Uterus (tissue), 4 donors: ENCODE results near the gene BET1L. TPM values are rescaled to one million over a fixed set of nuclear protein-coding genes. Genes with fewer than 3 reads are reported as not detected.
"Not testable (repeated sequence)": the region's sequence is repeated elsewhere in the genome, so short reads cannot be mapped to it uniquely, and the experiment has no call there.

Experiments used
- DNase-seq, 2 donors: peaks; one replicate each; pipeline ENCODE4 v3.0.0-alpha.2; 2019 to 2020
- H3K27ac ChIP-seq, 2 donors: fragments of 200-600 bp; sonication (generic); 1 replicate in 1 of 2; 2 replicates in 1 of 2; pipeline ENCODE4 v1.5.1; 2016 to 2018
- H3K27me3 ChIP-seq, 2 donors: fragments of 200-600 bp; sonication (generic); one replicate each; pipeline ENCODE4 v1.5.1; 2018 to 2019; ENCODE audit warnings: control low read depth in 1 of 2
- H3K36me3 ChIP-seq, 2 donors: fragments of 200-600 bp; sonication (generic); one replicate each; pipeline ENCODE4 v1.5.1; 2019; ENCODE audit warnings: control low read depth in 1 of 2
- H3K4me1 ChIP-seq, 2 donors: fragments of 200-600 bp; sonication (generic); one replicate each; pipeline ENCODE4 v1.5.1; 2018 to 2019; ENCODE audit warnings: control low read depth in 1 of 2
- H3K4me3 ChIP-seq, 2 donors: fragments of 200-600 bp; sonication (generic); 1 replicate in 1 of 2; 2 replicates in 1 of 2; pipeline ENCODE4 v1.5.1; 2018 to 2019; ENCODE audit warnings: mild to moderate bottlenecking in 1 of 2
- H3K9me3 ChIP-seq, 2 donors: fragments of 200-600 bp; sonication (generic); one replicate each; pipeline ENCODE4 v1.5.1; 2019; ENCODE audit warnings: control low read depth in 1 of 2
- intact Hi-C: fragments of 100-400 bp; cut with DNase I; formaldehyde crosslinking; loops from one replicate; pipeline ENCODE4 v1.15.1; 2023; ENCODE audit warnings: low total_unique reads
- small RNA-seq: library from RNA; depleted of rRNA; stranded (forward); fragments of <200 nt; gene quantifications from one replicate; pipeline ENCODE3, GENCODE V24; 2016
- total RNA-seq, 4 donors: library from RNA; depleted of rRNA in 3 of 4; stranded (reverse); fragments of >200 nt in 3 of 4; gene quantifications; one replicate each; pipeline versions ENCODE4 v1.1.0 to v1.2.4, GENCODE V29; 2014 to 2023
- TF ChIP-seq, protein P1 (sequence below), 4 experiments: fragments of 200-600 bp in 2 of 4; fragments of 450-650 bp in 2 of 4; sonication (generic) in 2 of 4; IDR thresholded peaks; one replicate each; pipeline ENCODE4 v1.5.1; 2016 to 2019; ENCODE audit warnings: antibody characterized with exemption in 4 of 4, mild to moderate bottlenecking in 2 of 4, moderate library complexity in 1 of 4
- donor health status: DM: yes; HTN: yes; CAD: no.

Gene BET1L
- total RNA-seq, 4 donors from 2014 or later, result 8.7 to 57.8 (median 15.0) TPM

- DNase-seq, H3K27ac ChIP-seq, H3K9me3 ChIP-seq, H3K27me3 ChIP-seq, H3K4me1 ChIP-seq, intact Hi-C loops, H3K36me3 ChIP-seq, H3K4me3 ChIP-seq: not testable (repeated sequence)
- TF ChIP-seq, protein P1, sequence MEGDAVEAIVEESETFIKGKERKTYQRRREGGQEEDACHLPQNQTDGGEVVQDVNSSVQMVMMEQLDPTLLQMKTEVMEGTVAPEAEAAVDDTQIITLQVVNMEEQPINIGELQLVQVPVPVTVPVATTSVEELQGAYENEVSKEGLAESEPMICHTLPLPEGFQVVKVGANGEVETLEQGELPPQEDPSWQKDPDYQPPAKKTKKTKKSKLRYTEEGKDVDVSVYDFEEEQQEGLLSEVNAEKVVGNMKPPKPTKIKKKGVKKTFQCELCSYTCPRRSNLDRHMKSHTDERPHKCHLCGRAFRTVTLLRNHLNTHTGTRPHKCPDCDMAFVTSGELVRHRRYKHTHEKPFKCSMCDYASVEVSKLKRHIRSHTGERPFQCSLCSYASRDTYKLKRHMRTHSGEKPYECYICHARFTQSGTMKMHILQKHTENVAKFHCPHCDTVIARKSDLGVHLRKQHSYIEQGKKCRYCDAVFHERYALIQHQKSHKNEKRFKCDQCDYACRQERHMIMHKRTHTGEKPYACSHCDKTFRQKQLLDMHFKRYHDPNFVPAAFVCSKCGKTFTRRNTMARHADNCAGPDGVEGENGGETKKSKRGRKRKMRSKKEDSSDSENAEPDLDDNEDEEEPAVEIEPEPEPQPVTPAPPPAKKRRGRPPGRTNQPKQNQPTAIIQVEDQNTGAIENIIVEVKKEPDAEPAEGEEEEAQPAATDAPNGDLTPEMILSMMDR (IDR thresholded peaks at IDR 0.05), result peak in 1 of 4 experiments; percentile 28
Measured at GRCh38 chr11:180242-180641, 27.0 kb downstream of the BET1L start.

Small RNAs within 50 kb of the gene (small RNA-seq; reads per million reads assigned to genes)
- not detected for gene RNU6-447P

Other genes starting within 250 kb of the BET1L start
- gene SCGB1C1, start 14.3 kb downstream of the BET1L start, total RNA-seq, result not detected
- 100 to 1,000 TPM in 2 of 4 donors, 10 to 100 TPM in 2; 84.5 to 376 (median 192) TPM for gene RIC8A, start 309 bp upstream of the BET1L start, total RNA-seq
- 10 to 100 TPM in 2 of 4 donors, 1 to 10 TPM in 2; 1.5 to 25.9 (median 9.8) TPM for gene SIRT3, start 28.9 kb upstream of the BET1L start, total RNA-seq
- 10 to 100 TPM; 17.9 to 94.3 (median 78.2) TPM for gene PSMD13, start 29.6 kb upstream of the BET1L start, total RNA-seq
- under 1 TPM in 2 of 4 donors, not detected in 2; 0.30 to 0.51 TPM for gene NLRP6, start 71.0 kb upstream of the BET1L start, total RNA-seq
- gene PGGHG, start 81.7 kb upstream of the BET1L start, total RNA-seq, result 10 to 100 TPM in 3 of 4 donors, 1 to 10 TPM in 1; 7.9 to 29.1 (median 14.2) TPM
- not detected for gene IFITM5, start 92.1 kb upstream of the BET1L start, total RNA-seq
- 100 to 1,000 TPM in 3 of 4 donors, 10 to 100 TPM in 1; 27.8 to 926 (median 269) TPM for gene IFITM2, start 100.4 kb upstream of the BET1L start, total RNA-seq
- 100 to 1,000 TPM in 2 of 4 donors, 10 to 100 TPM in 2; 13.4 to 672 (median 239) TPM for gene IFITM1, start 106.6 kb upstream of the BET1L start, total RNA-seq
- gene IFITM3, start 113.5 kb upstream of the BET1L start, total RNA-seq, result 1,000 to 10,000 TPM in 1 of 4 donors, 100 to 1,000 TPM in 2, 10 to 100 TPM in 1; 22.2 to 1,343 (median 242) TPM
- 10 to 100 TPM in 2 of 4 donors, 1 to 10 TPM in 2; 1.8 to 39.7 (median 19.9) TPM for gene B4GALNT4, start 162.1 kb upstream of the BET1L start, total RNA-seq
- gene PKP3, start 186.8 kb upstream of the BET1L start, total RNA-seq, result 1 to 10 TPM in 2 of 4 donors, under 1 TPM in 1, not detected in 1; 0.46 to 5.1 (median 1.5) TPM
- gene SIGIRR, start 207.6 kb upstream of the BET1L start, total RNA-seq, result 10 to 100 TPM; 13.3 to 61.5 (median 38.4) TPM
- gene ANO9, start 234.6 kb upstream of the BET1L start, total RNA-seq, result 1 to 10 TPM in 2 of 4 donors, under 1 TPM in 2; 0.59 to 8.2 (median 1.1) TPM
- 10 to 100 TPM; 20.7 to 43.7 (median 22.8) TPM for gene PTDSS2, start 242.9 kb upstream of the BET1L start, total RNA-seq